B cell (primary cell): Measurements from ENCODE around the gene SETD1A.

ENCODE experiments used
- CTCF ChIP-seq: fragments of 200-600 bp; IDR thresholded peaks from one replicate; pipeline ENCODE4 v1.8.0; 2022; ENCODE audit warnings: antibody characterized with exemption, mild to moderate bottlenecking
- EZH2 ChIP-seq: IDR thresholded peaks from 2 replicates; pipeline ENCODE4 v1.6.1; 2012; ENCODE audit warnings: borderline replicate concordance, low read depth, mild to moderate bottlenecking, moderate library complexity, low read length; ENCODE audit not compliant: insufficient read depth, poor library complexity, severe bottlenecking

- no peak for TF ChIP-seq CTCF
- TF ChIP-seq EZH2: no peak
Observed at GRCh38 chr16:30944352-30944751, 13.2 kb upstream of the SETD1A start.
